ENCODE data around the gene GRIK4.

- TF ChIP-seq CTCF (IDR thresholded peaks at IDR 0.05) (no peak), POLR2A (IDR thresholded peaks at IDR 0.05) (no peak)
These were observed 201.3 kb downstream of the GRIK4 start for GRCh38 chr11:120712881-120713280.
